ENCODE results near the gene GLI3.

Gene GLI3

GRCh38 chr7:41992881-41993867, 243.8 kb downstream of the GLI3 start:
- DNase-seq = no peak

- no peak for DNase-seq
Observed at GRCh38 chr7:41984888-41985287, 252.1 kb downstream of the GLI3 start.

GRCh38 chr7:41981046-41982040, 255.7 kb downstream of the GLI3 start:
- no peak for DNase-seq

- no peak for DNase-seq
Observed at GRCh38 chr7:41979834-41980307, 257.1 kb downstream of the GLI3 start.

GRCh38 chr7:41978858-41979257, 258.2 kb downstream of the GLI3 start:
- DNase-seq = no peak

GRCh38 chr7:41977661-41978060, 259.3 kb downstream of the GLI3 start:
- DNase-seq = no peak

GRCh38 chr7:41977151-41977651, 259.8 kb downstream of the GLI3 start:
- DNase-seq = no peak

GRCh38 chr7:41976411-41976810, 260.6 kb downstream of the GLI3 start:
- no peak for DNase-seq

GRCh38 chr7:41975849-41976248, 261.2 kb downstream of the GLI3 start:
- no peak for DNase-seq

- DNase-seq = no peak
Observed at GRCh38 chr7:41974870-41975557, 262.0 kb downstream of the GLI3 start.

- DNase-seq = no peak
Observed at GRCh38 chr7:41973202-41973730, 263.7 kb downstream of the GLI3 start.

GRCh38 chr7:41972776-41973175, 264.2 kb downstream of the GLI3 start:
- no peak for DNase-seq

- DNase-seq = no peak
Observed at GRCh38 chr7:41972270-41972669, 264.7 kb downstream of the GLI3 start.

GRCh38 chr7:41971640-41972187, 265.3 kb downstream of the GLI3 start:
- no peak for DNase-seq

- no peak for DNase-seq
Observed at GRCh38 chr7:41970941-41971340, 266.1 kb downstream of the GLI3 start.

- DNase-seq = no peak
Observed at GRCh38 chr7:41969561-41970105, 267.4 kb downstream of the GLI3 start.

GRCh38 chr7:41967156-41967555, 269.9 kb downstream of the GLI3 start:
- no peak for DNase-seq

GRCh38 chr7:41965951-41966505, 271.0 kb downstream of the GLI3 start:
- DNase-seq = no peak

- DNase-seq = no peak
Observed at GRCh38 chr7:41964849-41965745, 271.9 kb downstream of the GLI3 start.

- DNase-seq = no peak
Observed at GRCh38 chr7:41964183-41964753, 272.7 kb downstream of the GLI3 start.
